Measurements from ENCODE around the gene RHOBTB1. TPM values are rescaled to one million over a fixed set of nuclear protein-coding genes. Genes with fewer than 3 reads are reported as not detected.
"Not testable (repeated sequence)": the region's sequence is repeated elsewhere in the genome, so short reads cannot be mapped to it uniquely, and the experiment has no call there.

The RHOBTB1 gene
- total RNA-seq, 2 experiments from 2014 or later, result not detected

GRCh38 chr10:60841227-60841626 lies 102.8 kb downstream of the RHOBTB1 start:
- CTCF ChIA-PET, result interaction anchor here (0.6 kb wide), 1 partner anchor 11 kb away, joined by 3 read pairs; no protein-coding TSS in a partner anchor

GRCh38 chr10:60835049-60835448 lies 108.9 kb downstream of the RHOBTB1 start:
- CTCF ChIA-PET, result no interaction called here
- no peak for DNase-seq
- Mint-ChIP-seq H3K27ac (no peak overlapping the region), H3K36me3 (ENCODE audit: low read depth) (no peaks in the 10 kb centered on the region), H3K9me3 (no peaks in the 10 kb centered on the region), H3K4me1 (ENCODE audit: low read depth) (no peaks in the 10 kb centered on the region), H3K27me3 (ENCODE audit: low read depth) (no peaks in the 10 kb centered on the region), H3K4me3 (no peak overlapping the region)
- intact Hi-C loops (cut with micrococcal nuclease), result no loop called here

More at GRCh38 chr10:60841227-60841626, 102.8 kb downstream of the RHOBTB1 start:
- H3K36me3 Mint-ChIP-seq (ENCODE audit: low read depth); DNase-seq; H3K9me3 Mint-ChIP-seq; H3K4me3 Mint-ChIP-seq; H3K27me3 Mint-ChIP-seq (ENCODE audit: low read depth); intact Hi-C loops (cut with micrococcal nuclease); H3K4me1 Mint-ChIP-seq (ENCODE audit: low read depth); H3K27ac Mint-ChIP-seq: not testable (repeated sequence)

- Mint-ChIP-seq H3K9me3 (no peaks in the 10 kb centered on the region), H3K4me3 (no peak overlapping the region), H3K36me3 (ENCODE audit: low read depth) (no peaks in the 10 kb centered on the region), H3K4me1 (ENCODE audit: low read depth) (no peaks in the 10 kb centered on the region), H3K27ac (no peak overlapping the region), H3K27me3 (ENCODE audit: low read depth) (no peaks in the 10 kb centered on the region)
- intact Hi-C loops (cut with micrococcal nuclease), result no loop called here
- DNase-seq, result no peak
- CTCF ChIA-PET, result no interaction called here
These were observed 109.6 kb downstream of the RHOBTB1 start for GRCh38 chr10:60834401-60834800.

- DNase-seq; H3K36me3 Mint-ChIP-seq (ENCODE audit: low read depth); H3K9me3 Mint-ChIP-seq; H3K4me3 Mint-ChIP-seq; CTCF ChIA-PET; H3K4me1 Mint-ChIP-seq (ENCODE audit: low read depth); H3K27ac Mint-ChIP-seq; H3K27me3 Mint-ChIP-seq (ENCODE audit: low read depth); intact Hi-C loops (cut with micrococcal nuclease): not testable (repeated sequence)
These were observed 111.8 kb downstream of the RHOBTB1 start for GRCh38 chr10:60832136-60832535.

- no peaks in the 10 kb centered on the region for H3K36me3 Mint-ChIP-seq (ENCODE audit: low read depth)
- no peak for DNase-seq
- H3K4me3 Mint-ChIP-seq, result no peak overlapping the region
- CTCF ChIA-PET, result no interaction called here
- H3K27ac Mint-ChIP-seq, result no peak overlapping the region
- no peaks in the 10 kb centered on the region for H3K9me3 Mint-ChIP-seq
- no peaks in the 10 kb centered on the region for H3K27me3 Mint-ChIP-seq (ENCODE audit: low read depth)
- H3K4me1 Mint-ChIP-seq (ENCODE audit: low read depth), result peaks cover 5% of the 10 kb centered on the region
- intact Hi-C loops (cut with micrococcal nuclease), result no loop called here
These were observed 115.5 kb downstream of the RHOBTB1 start for GRCh38 chr10:60828489-60828852.

GRCh38 chr10:60827791-60828488 lies 116.0 kb downstream of the RHOBTB1 start:
- no peak overlapping the region for H3K27ac Mint-ChIP-seq
- DNase-seq, result no peak
- H3K4me1 Mint-ChIP-seq (ENCODE audit: low read depth), result peaks cover 5% of the 10 kb centered on the region
- no peaks in the 10 kb centered on the region for H3K27me3 Mint-ChIP-seq (ENCODE audit: low read depth)
- CTCF ChIA-PET, result no interaction called here
- H3K36me3 Mint-ChIP-seq (ENCODE audit: low read depth), result no peaks in the 10 kb centered on the region
- no peak overlapping the region for H3K4me3 Mint-ChIP-seq
- H3K9me3 Mint-ChIP-seq, result no peaks in the 10 kb centered on the region
- intact Hi-C loops (cut with micrococcal nuclease), result no loop called here

- CTCF ChIA-PET, result no interaction called here
- no peaks in the 10 kb centered on the region for H3K27me3 Mint-ChIP-seq (ENCODE audit: low read depth)
- no peaks in the 10 kb centered on the region for H3K9me3 Mint-ChIP-seq
- H3K4me3 Mint-ChIP-seq, result no peak overlapping the region
- intact Hi-C loops (cut with micrococcal nuclease), result no loop called here
- DNase-seq, result no peak
- H3K36me3 Mint-ChIP-seq (ENCODE audit: low read depth), result no peaks in the 10 kb centered on the region
- H3K27ac Mint-ChIP-seq, result no peak overlapping the region
- peaks cover 5% of the 10 kb centered on the region for H3K4me1 Mint-ChIP-seq (ENCODE audit: low read depth)
These were observed 118.5 kb downstream of the RHOBTB1 start for GRCh38 chr10:60825520-60825919.

GRCh38 chr10:60823324-60823723 lies 120.7 kb downstream of the RHOBTB1 start:
- Mint-ChIP-seq H3K4me3 (no peak overlapping the region), H3K27me3 (ENCODE audit: low read depth) (no peaks in the 10 kb centered on the region), H3K36me3 (ENCODE audit: low read depth) (no peaks in the 10 kb centered on the region), H3K9me3 (no peaks in the 10 kb centered on the region), H3K27ac (no peak overlapping the region), H3K4me1 (ENCODE audit: low read depth) (peaks cover 3% of the 10 kb centered on the region)
- intact Hi-C loops (cut with micrococcal nuclease), result no loop called here
- CTCF ChIA-PET, result no interaction called here
- DNase-seq, result no peak

GRCh38 chr10:60822809-60823208 lies 121.2 kb downstream of the RHOBTB1 start:
- CTCF ChIA-PET, result no interaction called here
- H3K36me3 Mint-ChIP-seq (ENCODE audit: low read depth), result no peaks in the 10 kb centered on the region
- peaks cover under 1% of the 10 kb centered on the region for H3K4me1 Mint-ChIP-seq (ENCODE audit: low read depth)
- intact Hi-C loops (cut with micrococcal nuclease), result no loop called here
- no peaks in the 10 kb centered on the region for H3K9me3 Mint-ChIP-seq
- H3K27ac Mint-ChIP-seq, result no peak overlapping the region
- no peaks in the 10 kb centered on the region for H3K27me3 Mint-ChIP-seq (ENCODE audit: low read depth)
- no peak for DNase-seq
- no peak overlapping the region for H3K4me3 Mint-ChIP-seq

GRCh38 chr10:60821656-60822055 lies 122.3 kb downstream of the RHOBTB1 start:
- no peak overlapping the region for H3K4me3 Mint-ChIP-seq
- DNase-seq, result no peak
- no peaks in the 10 kb centered on the region for H3K36me3 Mint-ChIP-seq (ENCODE audit: low read depth)
- no peaks in the 10 kb centered on the region for H3K9me3 Mint-ChIP-seq
- H3K4me1 Mint-ChIP-seq (ENCODE audit: low read depth), result no peaks in the 10 kb centered on the region
- CTCF ChIA-PET, result no interaction called here
- no peak overlapping the region for H3K27ac Mint-ChIP-seq
- H3K27me3 Mint-ChIP-seq (ENCODE audit: low read depth), result no peaks in the 10 kb centered on the region
- intact Hi-C loops (cut with micrococcal nuclease), result no loop called here

GRCh38 chr10:60820093-60820754 lies 123.8 kb downstream of the RHOBTB1 start:
- H3K27ac Mint-ChIP-seq, result no peak overlapping the region
- no peaks in the 10 kb centered on the region for H3K9me3 Mint-ChIP-seq
- intact Hi-C loops (cut with micrococcal nuclease), result no loop called here
- H3K4me1 Mint-ChIP-seq (ENCODE audit: low read depth), result no peaks in the 10 kb centered on the region
- no peaks in the 10 kb centered on the region for H3K27me3 Mint-ChIP-seq (ENCODE audit: low read depth)
- CTCF ChIA-PET, result interaction anchor here (0.6 to 1.3 kb wide), 2 partner anchors 129 to 913 kb away, joined by 4 read pairs; no protein-coding TSS in a partner anchor
- H3K36me3 Mint-ChIP-seq (ENCODE audit: low read depth), result no peaks in the 10 kb centered on the region
- DNase-seq, result no peak
- no peak overlapping the region for H3K4me3 Mint-ChIP-seq
